Smooth muscle cell (in vitro differentiated cells): ENCODE results near the gene SPTLC2. TPM values are rescaled to one million over a fixed set of nuclear protein-coding genes. Genes with fewer than 3 reads are reported as not detected.
A peak's percentile ranks its signal among the peaks of the same experiment; 100 is the strongest.

Experiments
- DNase-seq: peaks from one replicate; lab custom pipeline; 2025; ENCODE audit not compliant: unreplicated experiment; lab: John Stamatoyannopoulos, UW
- H2AFZ ChIP-seq: fragments of 200-600 bp; sonication (generic); 2 replicates; pipeline ENCODE4 v1.6.0; 2016; ENCODE audit warnings: antibody characterized with exemption, low read depth, mild to moderate bottlenecking
- H3F3A ChIP-seq: fragments of 200-600 bp; sonication (generic); 2 replicates; pipeline ENCODE4 v1.6.0; 2017; ENCODE audit warnings: antibody characterized with exemption, low read depth
- H3K27ac ChIP-seq: fragments of 200-600 bp; sonication (generic); 2 replicates; pipeline ENCODE4 v1.5.1; 2016; ENCODE audit warnings: low read depth, mild to moderate bottlenecking
- H3K27me3 ChIP-seq: fragments of 200-600 bp; sonication (generic); 2 replicates; pipeline ENCODE4 v1.6.1; 2016; ENCODE audit warnings: low read depth, mild to moderate bottlenecking
- H3K36me3 ChIP-seq: fragments of 200-600 bp; sonication (generic); 2 replicates; pipeline ENCODE4 v1.5.1; 2016; ENCODE audit warnings: low read depth
- H3K4me1 ChIP-seq: fragments of 200-600 bp; sonication (generic); 2 replicates; pipeline ENCODE4 v1.5.1; 2016; ENCODE audit warnings: low read depth
- H3K4me2 ChIP-seq: fragments of 200-600 bp; sonication (generic); 2 replicates; pipeline ENCODE4 v1.6.0; 2016; ENCODE audit warnings: mild to moderate bottlenecking
- H3K4me3 ChIP-seq: fragments of 200-600 bp; sonication (generic); 2 replicates; pipeline ENCODE4 v1.5.1; 2016; ENCODE audit warnings: mild to moderate bottlenecking
- H3K79me2 ChIP-seq: fragments of 200-600 bp; sonication (generic); 2 replicates; pipeline ENCODE4 v1.6.0; 2016; ENCODE audit warnings: low read depth, mild to moderate bottlenecking
- H3K9ac ChIP-seq: fragments of 200-600 bp; sonication (generic); 2 replicates; pipeline ENCODE4 v1.6.0; 2016; ENCODE audit warnings: low read depth
- H3K9me3 ChIP-seq: fragments of 200-600 bp; sonication (generic); replicated peaks from 2 replicates; pipeline ENCODE4 v1.5.1; 2016; ENCODE audit warnings: low read depth
- H4K20me1 ChIP-seq: fragments of 200-600 bp; sonication (generic); 2 replicates; pipeline ENCODE4 v1.6.0; 2016; ENCODE audit warnings: low read depth
- WGBS: methylation state at CpG from one replicate; pipeline ENCODE4 v1.1.7; 2016; ENCODE audit warnings: low lambda C conversion rate; 5-methylcytosine and 5-hydroxymethylcytosine counted together
- polyA plus RNA-seq: library from polyadenylated mRNA; unstranded; fragments of >200 nt; fragmentation: Nextera tagmentation; extraction: Ambion mirVana; gene quantifications from 2 replicates; pipeline ENCODE4 v1.2.1, GENCODE V29; 2016
- total RNA-seq: library from RNA; depleted of rRNA; stranded (reverse); fragments of >200 nt; gene quantifications from 2 replicates; pipeline ENCODE4 v1.2.3, GENCODE V29; 2014
- TF ChIP-seq, protein P1 (sequence below): fragments of 200-600 bp; sonication (generic); IDR thresholded peaks from 2 replicates; pipeline ENCODE4 v1.5.1; 2017; ENCODE audit warnings: borderline replicate concordance, mild to moderate bottlenecking, antibody characterized with exemption; ENCODE audit not compliant: insufficient read depth, poor library complexity, severe bottlenecking

The SPTLC2 gene
- total and polyA plus RNA-seq, 2 experiments from 2014 or later = 23.4 to 24.8 TPM

- peaks cover 15% of the 10 kb centered on the region for H3K36me3 ChIP-seq
- WGBS = 87% methylated on average over 1 of the region's 1 CpG
These were observed 146.9 kb downstream of the SPTLC2 start for GRCh38 chr14:77469539-77469938.

DNA sequence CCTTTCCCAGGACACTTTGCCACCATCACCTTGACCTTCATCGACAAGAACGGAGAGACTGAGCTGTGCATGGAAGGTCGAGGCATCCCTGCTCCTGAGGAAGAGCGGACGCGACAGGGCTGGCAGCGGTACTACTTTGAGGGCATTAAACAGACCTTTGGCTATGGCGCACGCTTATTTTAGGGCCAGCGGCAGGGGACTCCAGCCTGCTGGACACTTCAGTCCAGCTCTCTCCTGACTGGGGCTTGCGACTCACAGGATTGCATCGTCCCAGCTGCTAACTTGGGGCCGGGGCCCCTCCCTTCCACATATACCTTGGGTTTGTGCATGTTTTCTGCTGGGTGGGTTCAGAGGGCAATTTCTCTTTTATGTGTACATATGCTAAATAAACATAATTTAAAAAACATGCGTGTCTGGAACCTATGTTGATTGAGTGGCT, 147.4 kb downstream of the SPTLC2 start:
- TF ChIP-seq, protein P1, sequence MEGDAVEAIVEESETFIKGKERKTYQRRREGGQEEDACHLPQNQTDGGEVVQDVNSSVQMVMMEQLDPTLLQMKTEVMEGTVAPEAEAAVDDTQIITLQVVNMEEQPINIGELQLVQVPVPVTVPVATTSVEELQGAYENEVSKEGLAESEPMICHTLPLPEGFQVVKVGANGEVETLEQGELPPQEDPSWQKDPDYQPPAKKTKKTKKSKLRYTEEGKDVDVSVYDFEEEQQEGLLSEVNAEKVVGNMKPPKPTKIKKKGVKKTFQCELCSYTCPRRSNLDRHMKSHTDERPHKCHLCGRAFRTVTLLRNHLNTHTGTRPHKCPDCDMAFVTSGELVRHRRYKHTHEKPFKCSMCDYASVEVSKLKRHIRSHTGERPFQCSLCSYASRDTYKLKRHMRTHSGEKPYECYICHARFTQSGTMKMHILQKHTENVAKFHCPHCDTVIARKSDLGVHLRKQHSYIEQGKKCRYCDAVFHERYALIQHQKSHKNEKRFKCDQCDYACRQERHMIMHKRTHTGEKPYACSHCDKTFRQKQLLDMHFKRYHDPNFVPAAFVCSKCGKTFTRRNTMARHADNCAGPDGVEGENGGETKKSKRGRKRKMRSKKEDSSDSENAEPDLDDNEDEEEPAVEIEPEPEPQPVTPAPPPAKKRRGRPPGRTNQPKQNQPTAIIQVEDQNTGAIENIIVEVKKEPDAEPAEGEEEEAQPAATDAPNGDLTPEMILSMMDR = no peak

More at GRCh38 chr14:77469539-77469938, 146.9 kb downstream of the SPTLC2 start:
- TF ChIP-seq, protein P1 = no peak
- H3K4me1 ChIP-seq = no peaks in the 10 kb centered on the region
- no peaks in the 10 kb centered on the region for H3F3A ChIP-seq
- H3K9ac ChIP-seq = no peak overlapping the region
- no peaks in the 10 kb centered on the region for H3K27me3 ChIP-seq
- no peak overlapping the region for H3K4me2 ChIP-seq
- no peaks in the 10 kb centered on the region for H3K79me2 ChIP-seq
- no peaks in the 10 kb centered on the region for H3K9me3 ChIP-seq
- no peak overlapping the region for H3K27ac ChIP-seq
- no peak overlapping the region for H3K4me3 ChIP-seq
- DNase-seq = no peak
- no peaks in the 10 kb centered on the region for H4K20me1 ChIP-seq
- no peak overlapping the region for H2AFZ ChIP-seq

DNA sequence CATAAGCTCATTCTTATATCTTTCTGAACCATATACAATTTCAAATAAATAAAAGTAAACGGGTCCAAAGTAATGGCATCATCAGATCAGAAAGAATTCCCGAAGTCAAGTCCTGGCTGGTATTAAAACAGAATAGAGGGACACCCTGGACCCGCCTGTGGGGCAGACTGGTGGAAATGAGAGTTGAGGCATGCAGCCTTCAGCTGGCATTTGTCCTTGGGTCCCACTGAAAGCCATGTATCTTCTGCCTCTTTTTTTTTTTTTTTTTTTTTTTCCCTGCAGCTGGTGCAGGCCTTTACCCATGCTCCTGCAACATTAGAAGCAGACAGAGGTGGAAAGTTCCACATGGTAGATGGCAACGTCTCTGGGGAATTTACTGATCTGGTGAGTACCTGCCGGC, 148.6 kb downstream of the SPTLC2 start:
- Histone ChIP-seq H3K27ac (no peak overlapping the region), H3K4me3 (no peak overlapping the region), H4K20me1 (no peaks in the 10 kb centered on the region), H3F3A (no peaks in the 10 kb centered on the region), H3K9me3 (no peaks in the 10 kb centered on the region), H3K4me2 (no peak overlapping the region), H3K27me3 (no peaks in the 10 kb centered on the region), H3K4me1 (no peaks in the 10 kb centered on the region), H2AFZ (no peak overlapping the region), H3K9ac (no peak overlapping the region), H3K36me3 (peaks cover 21% of the 10 kb centered on the region), H3K79me2 (no peaks in the 10 kb centered on the region)
- no peak for DNase-seq
- TF ChIP-seq, protein P1 = no peak
- 97% methylated on average over 5 of the region's 5 CpGs for WGBS

More for the DNA sequence above, 147.4 kb downstream of the SPTLC2 start:
- WGBS = 92% methylated on average over 14 of the region's 14 CpGs
- no peaks in the 10 kb centered on the region for H3F3A ChIP-seq
- H3K27ac ChIP-seq = no peak overlapping the region
- H3K9me3 ChIP-seq = no peaks in the 10 kb centered on the region
- peaks cover 15% of the 10 kb centered on the region for H3K36me3 ChIP-seq
- DNase-seq = no peak
- H3K9ac ChIP-seq = no peak overlapping the region
- H2AFZ ChIP-seq = no peak overlapping the region
- no peaks in the 10 kb centered on the region for H3K4me1 ChIP-seq
- no peaks in the 10 kb centered on the region for H4K20me1 ChIP-seq
- no peak overlapping the region for H3K4me3 ChIP-seq
- no peak overlapping the region for H3K4me2 ChIP-seq
- H3K79me2 ChIP-seq = no peaks in the 10 kb centered on the region
- H3K27me3 ChIP-seq = no peaks in the 10 kb centered on the region

DNA sequence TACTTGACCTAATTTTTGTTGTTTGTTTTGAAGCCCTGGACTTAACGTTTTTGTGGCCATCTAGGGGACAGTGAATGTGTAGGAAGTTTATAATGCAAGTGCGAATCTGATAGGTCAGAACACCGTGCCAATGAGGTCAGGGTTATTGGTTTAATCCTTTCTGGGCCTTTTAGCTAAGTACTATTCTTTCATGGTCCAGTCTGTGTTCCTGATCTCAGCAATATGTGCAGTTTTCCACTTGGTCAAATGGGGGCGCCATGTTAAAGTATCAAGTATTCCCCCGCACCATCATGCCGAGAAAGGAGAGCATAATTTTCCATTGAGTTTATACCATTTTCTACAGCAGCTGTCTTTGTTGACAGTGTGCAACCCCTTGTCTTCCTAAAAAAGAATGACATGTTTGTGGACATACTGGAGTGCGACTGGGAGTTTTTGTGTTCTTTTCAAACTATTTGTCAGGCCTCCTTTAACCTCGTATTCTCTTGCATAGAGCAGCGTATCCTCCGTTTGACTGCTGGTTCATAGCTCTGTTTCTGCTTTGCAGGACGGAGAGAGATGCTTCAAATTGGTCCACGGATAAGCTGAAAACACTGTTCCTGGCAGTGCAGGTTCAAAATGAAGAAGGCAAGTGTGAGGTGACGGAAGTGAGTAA, 157.2 kb downstream of the SPTLC2 start:
- Histone ChIP-seq H3K9ac (peak overlapping the region; percentile 84), H2AFZ (no peak overlapping the region), H3K4me3 (peak overlapping the region; percentile 77), H3K27ac (no peak overlapping the region), H3K27me3 (no peaks in the 10 kb centered on the region), H3K4me1 (peaks cover 9% of the 10 kb centered on the region), H3K4me2 (peak overlapping the region; percentile 88), H3K36me3 (peaks cover 6% of the 10 kb centered on the region), H4K20me1 (peaks cover 17% of the 10 kb centered on the region), H3K9me3 (no peaks in the 10 kb centered on the region), H3K79me2 (peaks cover 45% of the 10 kb centered on the region), H3F3A (no peaks in the 10 kb centered on the region)
- WGBS = 47% methylated on average over 13 of the region's 13 CpGs
- TF ChIP-seq, protein P1 = peak; percentile 68
- peak; percentile 6 for DNase-seq
